GM23338 (cell line): ENCODE results near the gene P2RY12. TPM values are rescaled to one million over a fixed set of nuclear protein-coding genes. Genes with fewer than 3 reads are reported as not detected.

ENCODE experiments used
- ATAC-seq: fragments of 200-7000 bp; cut with Tn5 transposase; 3 replicates; pipeline ENCODE4 v1.9.1; 2020
- DNase-seq: peaks from one replicate; pipeline ENCODE4 v3.0.0-alpha.2; 2015; ENCODE audit warnings: low spot score
- H2AFZ ChIP-seq: fragments of 200-600 bp; sonication (generic); 2 replicates; pipeline ENCODE4 v1.8.0; 2016; ENCODE audit warnings: antibody characterized with exemption, mild to moderate bottlenecking, moderate library complexity
- H3F3A ChIP-seq: fragments of 200-600 bp; sonication (generic); replicated peaks from 2 replicates; pipeline ENCODE4 v1.8.0; 2017; ENCODE audit warnings: antibody characterized with exemption, mixed run types, low read depth
- H3K27ac ChIP-seq: fragments of 200-600 bp; sonication (generic); 2 replicates; pipeline ENCODE4 v1.6.1; 2016; ENCODE audit warnings: low read depth
- H3K27me3 ChIP-seq: fragments of 200-600 bp; sonication (generic); 2 replicates; pipeline ENCODE4 v1.8.0; 2016; ENCODE audit warnings: mild to moderate bottlenecking, mixed run types, moderate library complexity; ENCODE audit not compliant: insufficient read depth
- H3K36me3 ChIP-seq: fragments of 200-600 bp; sonication (generic); 2 replicates; pipeline ENCODE4 v1.8.0; 2016; ENCODE audit warnings: mild to moderate bottlenecking; ENCODE audit not compliant: insufficient read depth
- H3K4me1 ChIP-seq: fragments of 200-600 bp; sonication (generic); 2 replicates; pipeline ENCODE4 v1.8.0; 2016; ENCODE audit warnings: mild to moderate bottlenecking, moderate library complexity; ENCODE audit not compliant: insufficient read depth
- H3K4me2 ChIP-seq: fragments of 200-600 bp; sonication (generic); 2 replicates; pipeline ENCODE4 v1.7.1; 2017; ENCODE audit warnings: mixed run types
- H3K4me3 ChIP-seq: fragments of 200-600 bp; sonication (generic); 2 replicates; pipeline ENCODE4 v1.6.1; 2016; ENCODE audit warnings: mixed run types
- H3K79me2 ChIP-seq: fragments of 200-600 bp; sonication (generic); replicated peaks from 2 replicates; pipeline ENCODE4 v1.8.0; 2017; ENCODE audit warnings: mild to moderate bottlenecking; ENCODE audit not compliant: insufficient read depth
- H3K9me2 ChIP-seq: fragments of 200-600 bp; sonication (generic); 2 replicates; pipeline ENCODE4 v1.8.0; 2017; ENCODE audit not compliant: insufficient read depth
- H4K20me1 ChIP-seq: fragments of 200-600 bp; sonication (generic); replicated peaks from 2 replicates; pipeline ENCODE4 v1.8.0; 2017; ENCODE audit warnings: mild to moderate bottlenecking; ENCODE audit not compliant: insufficient read depth
- H3K27ac Mint-ChIP-seq: 2 replicates; pipeline ENCODE4 v1.8.0; 2020; ENCODE audit warnings: inconsistent platforms, mild to moderate bottlenecking, moderate library complexity, mixed read lengths
- H3K27me3 Mint-ChIP-seq: 3 replicates; pipeline ENCODE4 v1.8.0; 2022; ENCODE audit warnings: low read depth, mild to moderate bottlenecking, moderate library complexity, mixed read lengths, inconsistent platforms; ENCODE audit not compliant: insufficient read depth, poor library complexity
- H3K36me3 Mint-ChIP-seq: 3 replicates; pipeline ENCODE4 v1.8.0; 2021; ENCODE audit warnings: low read depth, mild to moderate bottlenecking, inconsistent platforms, moderate library complexity, mixed read lengths
- H3K4me1 Mint-ChIP-seq: 3 replicates; pipeline ENCODE4 v1.8.0; 2020; ENCODE audit warnings: mild to moderate bottlenecking, inconsistent platforms, mixed read lengths
- H3K4me3 Mint-ChIP-seq: 3 replicates; pipeline ENCODE4 v1.8.0; 2021; ENCODE audit warnings: moderate library complexity, mild to moderate bottlenecking, inconsistent platforms, mixed read lengths
- H3K9me3 Mint-ChIP-seq: 3 replicates; pipeline ENCODE4 v1.8.0; 2020; ENCODE audit warnings: moderate library complexity, mild to moderate bottlenecking, inconsistent platforms, mixed read lengths
- CTCF ChIP-seq, 2 experiments: fragments of 200-600 bp in 1 of 2; sonication (generic) in 1 of 2; conservative IDR thresholded peaks; 2 replicates each; pipeline versions ENCODE4 v1.5.1 to v1.6.1; 2016 to 2017; ENCODE audit warnings: antibody characterized with exemption in 2 of 2, low read depth in 2 of 2, mild to moderate bottlenecking in 2 of 2, moderate library complexity in 1 of 2
- POLR2AphosphoS5 ChIP-seq: IDR thresholded peaks from 2 replicates; pipeline ENCODE4 v1.6.1; 2016; ENCODE audit warnings: antibody characterized with exemption, low read depth
- REST ChIP-seq: IDR thresholded peaks from one replicate; pipeline ENCODE4 v1.6.1; 2018; ENCODE audit warnings: antibody characterized with exemption; ENCODE audit not compliant: unreplicated experiment
- ZNF331 ChIP-seq: fragments of 250-450 bp; sonication (Bioruptor Pico); IDR thresholded peaks from 2 replicates; pipeline ENCODE4 v1.5.0; 2020; ENCODE audit warnings: low read depth, mild to moderate bottlenecking, moderate library complexity
- polyA plus RNA-seq: library from polyadenylated mRNA; unstranded; fragments of >200 nt; fragmentation: Nextera tagmentation; extraction: Ambion mirVana; gene quantifications from 2 replicates; pipeline ENCODE4 v1.2.1, GENCODE V29; 2016
- total RNA-seq: library from RNA; depleted of rRNA; stranded (reverse); fragments of >200 nt; shearing (Covaris generic); gene quantifications from 2 replicates; pipeline ENCODE4 v1.2.3, GENCODE V29; 2014

P2RY12 gene
- total and polyA plus RNA-seq, 2 experiments from 2014 or later, result 1.1 TPM; not detected in 1

- H3K4me2 ChIP-seq, result no peak overlapping the region
- H4K20me1 ChIP-seq, result no peaks in the 10 kb centered on the region
- Mint-ChIP-seq H3K4me1 (peaks cover 53% of the 10 kb centered on the region), H3K36me3 (no peaks in the 10 kb centered on the region), H3K9me3 (no peaks in the 10 kb centered on the region), H3K27me3 (no peaks in the 10 kb centered on the region), H3K4me3 (no peak overlapping the region), H3K27ac (peak overlapping the region; percentile 48)
- peaks cover 44% of the 10 kb centered on the region for H3K4me1 ChIP-seq
- TF ChIP-seq REST, result no peak
- no peak for TF ChIP-seq CTCF (conservative IDR thresholded peaks at IDR 0.05; ENCODE audit: low read depth in 2 of 2)
- H3K79me2 ChIP-seq, result no peaks in the 10 kb centered on the region
- no peaks in the 10 kb centered on the region for H3K36me3 ChIP-seq
- no peak for ATAC-seq
- H3K27ac ChIP-seq, result peak overlapping the region; percentile 68; the same call in 1 of the 2 replicates
- H3F3A ChIP-seq, result no peaks in the 10 kb centered on the region
- H3K4me3 ChIP-seq, result no peak overlapping the region
- H3K9me2 ChIP-seq, result no peaks in the 10 kb centered on the region
- DNase-seq, result no peak
- H3K27me3 ChIP-seq, result no peaks in the 10 kb centered on the region
- no peak overlapping the region for H2AFZ ChIP-seq
Observed at GRCh38 chr3:151314593-151314992, 70.0 kb downstream of the P2RY12 start.

GRCh38 chr3:151314137-151314536, 70.4 kb downstream of the P2RY12 start:
- Histone ChIP-seq H3K27me3 (no peaks in the 10 kb centered on the region), H4K20me1 (no peaks in the 10 kb centered on the region), H3K4me2 (no peak overlapping the region), H2AFZ (no peak overlapping the region), H3K9me2 (no peaks in the 10 kb centered on the region), H3K4me3 (no peak overlapping the region), H3K4me1 (peaks cover 44% of the 10 kb centered on the region), H3K27ac (no peak overlapping the region), H3K36me3 (no peaks in the 10 kb centered on the region), H3F3A (no peaks in the 10 kb centered on the region), H3K79me2 (no peaks in the 10 kb centered on the region)
- Mint-ChIP-seq H3K36me3 (no peaks in the 10 kb centered on the region), H3K4me3 (no peak overlapping the region), H3K27ac (no peak overlapping the region), H3K9me3 (no peaks in the 10 kb centered on the region), H3K4me1 (peaks cover 57% of the 10 kb centered on the region), H3K27me3 (no peaks in the 10 kb centered on the region)
- no peak for TF ChIP-seq POLR2AphosphoS5
- no peak for ATAC-seq
- DNase-seq, result no peak

GRCh38 chr3:151312972-151313371, 71.6 kb downstream of the P2RY12 start:
- H3K4me1 Mint-ChIP-seq, result peaks cover 55% of the 10 kb centered on the region
- peak; percentile 80 for ATAC-seq
- TF ChIP-seq CTCF (conservative IDR thresholded peaks at IDR 0.05; ENCODE audit: low read depth in 2 of 2) (no peak), ZNF331 (CRISPR knock-in tag) (no peak)

More at GRCh38 chr3:151312972-151313371, 71.6 kb downstream of the P2RY12 start:
- no peaks in the 10 kb centered on the region for H3K36me3 Mint-ChIP-seq
- no peaks in the 10 kb centered on the region for H3K9me3 Mint-ChIP-seq
- H2AFZ ChIP-seq, result no peak overlapping the region
- H3K27me3 Mint-ChIP-seq, result no peaks in the 10 kb centered on the region
- H4K20me1 ChIP-seq, result no peaks in the 10 kb centered on the region
- no peak overlapping the region for H3K4me2 ChIP-seq
- H3K27ac ChIP-seq, result peak overlapping the region; percentile 73; the same call in 1 of the 2 replicates
- no peak overlapping the region for H3K27ac Mint-ChIP-seq
- H3K4me3 Mint-ChIP-seq, result no peak overlapping the region
- no peak for DNase-seq
- H3K4me1 ChIP-seq, result peaks cover 39% of the 10 kb centered on the region
- no peaks in the 10 kb centered on the region for H3K36me3 ChIP-seq
- H3F3A ChIP-seq, result no peaks in the 10 kb centered on the region
- H3K79me2 ChIP-seq, result no peaks in the 10 kb centered on the region
- no peaks in the 10 kb centered on the region for H3K27me3 ChIP-seq
- H3K9me2 ChIP-seq, result no peaks in the 10 kb centered on the region
- no peak overlapping the region for H3K4me3 ChIP-seq
